ENCODE data around the gene WAC.
"Not testable (repeated sequence)": the region's sequence is repeated elsewhere in the genome, so short reads cannot be mapped to it uniquely, and the experiment has no call there.

The WAC gene

DNA sequence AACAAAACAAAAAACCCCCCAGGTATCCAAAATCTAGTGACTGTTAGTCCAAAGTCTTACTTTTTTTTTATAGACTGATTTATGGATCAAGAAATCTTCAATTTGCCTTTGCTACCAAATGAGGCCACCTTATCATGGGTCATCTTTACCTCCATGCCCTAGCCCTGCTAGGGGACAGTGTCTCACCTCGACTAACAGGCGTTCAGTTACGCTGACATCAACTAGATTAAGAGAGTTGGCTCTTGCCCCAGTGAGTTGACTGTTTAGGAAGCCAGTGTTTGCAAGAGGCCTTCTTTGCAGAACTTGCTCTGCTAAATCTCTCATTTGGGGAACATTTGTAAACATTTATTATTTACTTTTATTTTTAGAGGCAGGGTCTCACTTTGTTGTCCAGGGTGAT lies 36.9 kb upstream of the WAC start:
- H3K4me3 ChIP-seq (ENCODE audit: low read depth, low read length): no peak overlapping the region
- no peak for DNase-seq (ENCODE audit: low read depth)
- no peak for TF ChIP-seq CTCF (IDR thresholded peaks at IDR 0.05; ENCODE audit: insufficient read depth, low read depth, low read length, missing control alignments)

DNA sequence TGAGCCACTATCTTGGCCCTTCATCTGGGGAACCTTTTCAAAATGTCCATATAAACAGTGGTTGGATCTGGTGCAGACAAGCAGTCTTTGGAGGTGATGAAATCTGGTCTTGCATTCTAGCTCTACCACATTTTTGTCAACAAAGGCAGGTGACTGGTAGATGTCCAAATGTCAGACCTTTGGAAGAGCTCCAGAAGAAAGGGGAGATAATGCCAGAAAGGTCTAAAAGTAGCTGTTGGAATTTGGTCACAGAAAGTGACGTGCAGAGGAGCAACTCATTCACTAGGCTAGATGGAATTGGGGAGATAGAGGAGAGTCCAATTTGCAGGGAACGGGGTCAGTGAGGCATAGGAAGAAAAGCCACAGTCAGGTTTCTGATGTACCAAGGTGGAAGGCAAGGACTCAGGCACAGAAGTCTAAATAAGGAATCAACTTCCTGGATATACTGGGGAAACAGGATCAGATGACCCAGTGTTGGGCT lies 36.4 kb upstream of the WAC start:
- no peak for DNase-seq (ENCODE audit: low read depth)

DNA sequence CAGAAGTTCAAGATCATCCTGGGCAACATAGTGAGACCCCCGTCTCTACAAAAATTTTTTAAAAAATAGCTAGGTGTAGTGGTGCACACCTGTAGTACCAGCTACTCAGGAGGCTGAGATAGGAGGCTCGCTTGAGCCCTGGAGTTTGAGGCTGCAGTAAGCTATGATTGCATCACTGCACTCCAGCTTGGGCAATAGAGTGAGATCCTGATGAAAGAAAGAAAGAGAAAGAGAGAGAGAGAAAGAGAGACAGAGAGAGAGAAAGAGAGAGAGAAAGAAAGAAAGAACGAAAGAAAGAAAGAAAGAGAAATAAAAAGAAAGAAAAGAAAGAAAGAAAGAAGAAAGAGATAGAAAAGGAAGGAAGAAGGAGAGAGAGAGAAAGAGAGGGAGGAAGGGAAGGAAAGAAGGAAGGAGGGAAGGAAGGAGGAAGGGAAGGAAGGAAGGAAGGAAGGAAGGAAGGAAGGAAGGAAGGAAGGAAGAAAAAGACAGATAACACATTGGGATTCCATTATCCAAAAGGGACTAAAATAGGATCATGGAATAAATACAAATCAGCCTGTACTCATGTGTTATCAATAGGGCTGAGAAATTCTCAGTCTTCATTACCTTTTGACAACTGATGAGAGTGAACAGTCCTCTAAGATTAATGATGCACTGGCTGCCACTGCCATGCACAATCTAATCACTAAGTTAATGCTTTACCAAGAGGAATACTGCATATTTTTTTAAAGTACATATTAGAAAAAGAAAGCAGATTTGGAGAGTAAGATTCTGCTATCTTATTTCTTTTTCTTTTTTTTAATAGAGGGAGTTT lies 35.4 kb upstream of the WAC start:
- H3K4me3 ChIP-seq (ENCODE audit: low read depth, low read length): no peak overlapping the region
- no peak for TF ChIP-seq CTCF (IDR thresholded peaks at IDR 0.05; ENCODE audit: insufficient read depth, low read depth, low read length, missing control alignments)
- DNase-seq (ENCODE audit: low read depth): no peak

More for the DNA sequence above, 36.4 kb upstream of the WAC start:
- TF ChIP-seq CTCF (IDR thresholded peaks at IDR 0.05; ENCODE audit: insufficient read depth, low read depth, low read length, missing control alignments): no peak
- H3K4me3 ChIP-seq (ENCODE audit: low read depth, low read length): no peak overlapping the region

GRCh38 chr10:28500203-28500602 lies 32.7 kb upstream of the WAC start:
- not testable (repeated sequence) for DNase-seq (ENCODE audit: low read depth); H3K4me3 ChIP-seq (ENCODE audit: low read depth, low read length)

DNA sequence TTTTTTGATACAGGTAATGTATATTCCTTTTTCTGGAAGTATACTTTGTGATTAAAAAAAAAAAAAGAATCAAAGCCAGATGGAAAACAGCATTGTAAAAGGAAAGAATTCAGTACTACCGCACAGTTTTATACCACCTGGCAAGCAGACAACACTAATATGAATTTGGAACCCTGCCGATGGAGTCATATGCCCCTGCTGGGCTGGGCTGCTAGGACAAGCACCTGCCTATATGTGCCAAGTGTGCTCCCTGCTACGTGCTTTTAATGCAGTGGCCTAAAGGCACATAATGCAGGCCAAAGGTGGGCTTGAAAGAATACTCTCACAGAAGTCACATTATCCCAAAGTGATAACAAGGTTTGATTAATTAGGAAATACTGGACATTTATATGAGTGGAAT lies 29.8 kb upstream of the WAC start:
- H3K4me3 ChIP-seq (ENCODE audit: low read depth, low read length): no peak overlapping the region
- TF ChIP-seq CTCF (IDR thresholded peaks at IDR 0.05; ENCODE audit: insufficient read depth, low read depth, low read length, missing control alignments): no peak
- DNase-seq (ENCODE audit: low read depth): no peak

- no peak for TF ChIP-seq CTCF (IDR thresholded peaks at IDR 0.05; ENCODE audit: insufficient read depth, low read depth, low read length, missing control alignments)
- no peak for DNase-seq (ENCODE audit: low read depth)
- no peak overlapping the region for H3K4me3 ChIP-seq (ENCODE audit: low read depth, low read length)
Measured at GRCh38 chr10:28505359-28505959, 27.5 kb upstream of the WAC start.

- H3K4me3 ChIP-seq (ENCODE audit: low read depth, low read length): no peak overlapping the region
- no peak for TF ChIP-seq CTCF (IDR thresholded peaks at IDR 0.05; ENCODE audit: insufficient read depth, low read depth, low read length, missing control alignments)
- no peak for DNase-seq (ENCODE audit: low read depth)
Measured at GRCh38 chr10:28508304-28508925, 24.5 kb upstream of the WAC start.
